Measurements from ENCODE around the gene TMEM51. TPM values are rescaled to one million over a fixed set of nuclear protein-coding genes. Genes with fewer than 3 reads are reported as not detected.

TMEM51 gene
- total RNA-seq, 5 donors from 2014 or later (not counting 1 experiment from before 2014, with no cell fraction given): 0.23 to 0.26 TPM; not detected in 3

DNA sequence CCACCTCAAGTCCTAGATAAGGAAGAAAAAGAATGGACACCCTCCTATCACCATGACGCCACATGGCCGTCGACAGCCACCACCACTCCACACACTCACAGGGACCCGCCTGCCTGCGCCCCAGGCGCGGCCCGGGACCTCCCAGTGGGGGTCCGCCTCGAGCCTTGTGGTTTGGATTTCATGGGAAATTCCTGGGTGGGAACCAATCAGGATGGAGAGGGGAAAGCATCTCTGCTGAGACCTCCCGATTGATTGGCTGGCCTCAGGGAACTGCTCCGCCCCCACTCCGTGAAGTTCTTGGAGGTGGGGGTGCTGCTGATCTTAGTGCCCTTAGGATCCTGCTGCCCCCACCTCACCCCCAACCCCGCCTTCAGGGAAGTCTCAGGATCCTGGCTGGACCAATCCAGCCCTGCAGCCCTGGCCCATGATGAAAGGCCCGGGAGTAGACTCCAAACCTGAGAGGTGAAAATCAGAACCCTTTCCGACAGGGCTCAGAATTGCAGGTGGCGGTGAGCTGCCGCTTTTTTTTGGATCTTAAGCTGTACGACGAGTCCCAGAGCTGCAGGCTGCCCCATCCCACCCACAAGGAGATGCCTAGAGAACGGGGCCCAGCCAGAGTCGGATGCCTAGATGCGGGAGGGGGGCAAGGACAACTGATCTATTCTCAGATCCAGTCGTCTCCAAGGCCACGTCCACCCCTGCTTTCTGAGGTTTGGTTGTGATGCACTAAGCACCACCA, 29.0 kb upstream of the TMEM51 start:
- Histone ChIP-seq H3K27me3 (replicated peaks in 1 of 2; ENCODE audit: control insufficient read depth in 2 of 2, extremely low read depth in 1 of 2, insufficient read depth in 2 of 2, low read length in 1 of 2) (peaks cover 0 to 22% of the 10 kb centered on the region in 2 experiments), H3K4me3 (ENCODE audit: control insufficient read depth in 1 of 2, extremely low read depth in 1 of 2, low read length in 1 of 2) (no peak overlapping the region), H3K36me3 (ENCODE audit: control insufficient read depth in 2 of 2, extremely low read depth in 1 of 2, insufficient read depth in 1 of 2, low read length in 1 of 2) (no peaks in the 10 kb centered on the region), H3K27ac (ENCODE audit: low read length) (no peak overlapping the region), H3K9me3 (no peaks in the 10 kb centered on the region), H3K4me1 (ENCODE audit: control insufficient read depth in 1 of 2, extremely low read depth in 1 of 2, insufficient read depth in 2 of 2, low read length in 2 of 2) (no peaks in the 10 kb centered on the region)
- H3K9me3 Mint-ChIP-seq: no peaks in the 10 kb centered on the region
- no peak for DNase-seq
- whole genome bisulfite sequencing (ENCODE audit: insufficient coverage): 81% methylated on average over 10 of the region's 25 CpGs
- no peak overlapping the region for H3K27ac Mint-ChIP-seq
- H3K4me1 Mint-ChIP-seq: no peaks in the 10 kb centered on the region
- H3K27me3 Mint-ChIP-seq: peaks cover 0 to 1% of the 10 kb centered on the region in 2 donors
- ChIA-PET POLR2A (no interaction called here), CTCF (interaction anchor here in 1 of 2 donors (0.6 kb wide), 1 partner anchor 147 kb away, joined by 3 read pairs; no protein-coding TSS in a partner anchor)
- ATAC-seq (replicated peaks in 1 of 4): no peak
- no peak overlapping the region for H3K4me3 Mint-ChIP-seq
- H3K36me3 Mint-ChIP-seq: no peaks in the 10 kb centered on the region

GRCh38 chr1:15125101-15125745, 28.3 kb upstream of the TMEM51 start:
- no peak overlapping the region for H3K4me3 ChIP-seq (ENCODE audit: control insufficient read depth in 1 of 2, extremely low read depth in 1 of 2, low read length in 1 of 2)
- Mint-ChIP-seq H3K36me3 (no peaks in the 10 kb centered on the region), H3K4me1 (no peaks in the 10 kb centered on the region), H3K27me3 (no peaks in the 10 kb centered on the region), H3K27ac (no peak overlapping the region), H3K9me3 (peaks cover 0 to 5% (median 0%) of the 10 kb centered on the region in 3 donors), H3K4me3 (no peak overlapping the region)
- no peaks in the 10 kb centered on the region for H3K9me3 ChIP-seq
- WGBS (ENCODE audit: insufficient coverage): 63% methylated on average over 5 of the region's 7 CpGs
- H3K36me3 ChIP-seq (ENCODE audit: control insufficient read depth in 2 of 2, extremely low read depth in 1 of 2, insufficient read depth in 1 of 2, low read length in 1 of 2): no peaks in the 10 kb centered on the region
- no peak overlapping the region for H3K27ac ChIP-seq (ENCODE audit: low read length)
- ChIA-PET CTCF (interaction anchor here in 1 of 2 donors (0.6 kb wide), 1 partner anchor 147 kb away, joined by 3 read pairs; no protein-coding TSS in a partner anchor), POLR2A (no interaction called here)
- no peak for ATAC-seq (replicated peaks in 1 of 4)
- H3K4me1 ChIP-seq (ENCODE audit: control insufficient read depth in 1 of 2, extremely low read depth in 1 of 2, insufficient read depth in 2 of 2, low read length in 2 of 2): no peaks in the 10 kb centered on the region
- DNase-seq: no peak
- peaks cover 0 to 21% of the 10 kb centered on the region in 2 experiments for H3K27me3 ChIP-seq (replicated peaks in 1 of 2; ENCODE audit: control insufficient read depth in 2 of 2, extremely low read depth in 1 of 2, insufficient read depth in 2 of 2, low read length in 1 of 2)

DNA sequence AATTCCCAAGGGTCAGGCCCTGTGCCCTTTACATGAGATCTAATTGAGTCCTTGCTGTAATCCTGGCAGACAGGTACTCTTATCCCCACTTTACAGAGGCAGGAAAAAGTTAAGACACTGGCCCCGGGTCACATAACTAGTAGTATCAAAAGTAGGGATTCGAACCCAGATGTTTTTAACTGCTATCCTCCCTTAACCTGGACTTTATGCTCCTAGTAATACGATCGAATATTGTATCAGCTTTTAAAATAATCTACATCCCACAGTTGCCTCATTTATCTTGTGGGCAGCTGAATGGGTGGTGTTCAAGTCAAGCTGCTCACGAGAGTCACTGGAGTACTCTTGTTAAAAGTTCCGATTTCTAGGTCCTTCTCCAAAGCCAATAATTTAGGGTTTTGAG, 25.5 kb upstream of the TMEM51 start:
- Histone ChIP-seq H3K27ac (ENCODE audit: low read length) (no peak overlapping the region), H3K4me1 (ENCODE audit: control insufficient read depth in 1 of 2, extremely low read depth in 1 of 2, insufficient read depth in 2 of 2, low read length in 2 of 2) (no peaks in the 10 kb centered on the region), H3K27me3 (replicated peaks in 1 of 2; ENCODE audit: control insufficient read depth in 2 of 2, extremely low read depth in 1 of 2, insufficient read depth in 2 of 2, low read length in 1 of 2) (peaks cover 0 to 17% of the 10 kb centered on the region in 2 experiments), H3K36me3 (ENCODE audit: control insufficient read depth in 2 of 2, extremely low read depth in 1 of 2, insufficient read depth in 1 of 2, low read length in 1 of 2) (no peaks in the 10 kb centered on the region), H3K4me3 (ENCODE audit: control insufficient read depth in 1 of 2, extremely low read depth in 1 of 2, low read length in 1 of 2) (no peak overlapping the region), H3K9me3 (no peaks in the 10 kb centered on the region)
- no peak for ATAC-seq (replicated peaks in 1 of 4)
- ChIA-PET CTCF (interaction anchor here (0.6 to 1.8 kb wide), 6 partner anchors 9 to 177 kb away, joined by 3 to 7 read pairs (median 5); no protein-coding TSS in a partner anchor), POLR2A (no interaction called here)
- H3K4me3 Mint-ChIP-seq: no peak overlapping the region
- peaks cover 3 to 7% of the 10 kb centered on the region in 2 donors for H3K27me3 Mint-ChIP-seq
- peaks cover 0 to 5% (median 0%) of the 10 kb centered on the region in 3 donors for H3K9me3 Mint-ChIP-seq
- no peak overlapping the region for H3K27ac Mint-ChIP-seq
- H3K36me3 Mint-ChIP-seq: no peaks in the 10 kb centered on the region
- no CpG with 5 or more reads among the region's 6 CpGs for WGBS (ENCODE audit: insufficient coverage)
- no peaks in the 10 kb centered on the region for H3K4me1 Mint-ChIP-seq
- DNase-seq: no peak

DNA sequence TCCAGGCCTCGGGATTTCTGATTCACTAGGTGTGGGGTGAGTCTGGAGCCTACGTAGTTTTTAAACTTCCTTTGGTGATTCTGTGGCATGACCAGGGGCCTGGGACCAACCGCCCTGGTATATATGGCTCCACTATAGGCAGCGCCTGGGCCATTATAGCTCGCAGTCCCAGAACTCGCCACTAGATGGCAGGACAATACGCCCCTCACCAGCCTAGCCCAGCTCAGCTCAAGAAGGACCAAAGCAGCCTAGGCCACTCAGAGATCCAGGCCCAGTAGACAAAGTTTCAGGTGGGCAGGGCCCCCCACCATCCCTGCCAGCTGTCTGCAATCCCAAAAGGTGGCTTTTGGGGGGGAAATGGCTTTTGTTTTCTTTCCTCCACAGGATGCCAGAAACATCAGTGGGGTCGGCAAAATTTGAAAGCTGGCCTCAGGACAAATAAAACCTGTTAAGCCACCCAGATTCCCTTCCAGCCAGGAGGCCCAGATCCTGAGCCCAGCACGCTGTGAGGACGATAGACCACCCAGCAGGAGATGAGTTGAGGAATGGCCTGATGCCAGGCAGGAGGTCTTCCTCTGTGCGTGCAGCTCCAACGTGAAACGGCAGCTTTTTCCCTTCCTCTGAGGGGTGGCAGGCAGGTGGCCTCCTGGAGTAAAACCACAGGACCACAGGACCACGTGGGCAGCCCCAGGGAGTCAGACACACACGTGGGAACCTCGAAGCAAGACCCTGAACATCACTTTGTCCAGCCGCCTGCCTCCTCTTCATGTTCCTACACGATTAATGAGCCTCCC, 24.8 kb upstream of the TMEM51 start:
- DNase-seq (peak in 34 of 35 experiments; percentile 2 to 77 (median 50)), ATAC-seq (replicated peaks in 1 of 4) (peak; percentile 64 to 80 (median 76))
- Histone ChIP-seq H3K4me1 (ENCODE audit: control insufficient read depth in 1 of 2, extremely low read depth in 1 of 2, insufficient read depth in 2 of 2, low read length in 2 of 2) (no peaks in the 10 kb centered on the region), H3K36me3 (ENCODE audit: control insufficient read depth in 2 of 2, extremely low read depth in 1 of 2, insufficient read depth in 1 of 2, low read length in 1 of 2) (no peaks in the 10 kb centered on the region), H3K4me3 (ENCODE audit: control insufficient read depth in 1 of 2, extremely low read depth in 1 of 2, low read length in 1 of 2) (no peak overlapping the region), H3K9me3 (no peaks in the 10 kb centered on the region), H3K27me3 (replicated peaks in 1 of 2; ENCODE audit: control insufficient read depth in 2 of 2, extremely low read depth in 1 of 2, insufficient read depth in 2 of 2, low read length in 1 of 2) (peaks cover 0 to 16% of the 10 kb centered on the region in 2 experiments), H3K27ac (ENCODE audit: low read length) (no peak overlapping the region)
- ChIA-PET POLR2A (no interaction called here), CTCF (interaction anchor here (0.6 to 1.8 kb wide), 7 partner anchors 8 to 183 kb away, joined by 3 to 7 read pairs (median 4); no protein-coding TSS in a partner anchor)
- Mint-ChIP-seq H3K36me3 (no peaks in the 10 kb centered on the region), H3K27me3 (peaks cover 8 to 11% of the 10 kb centered on the region in 2 donors), H3K9me3 (peaks cover 0 to 5% (median 0%) of the 10 kb centered on the region in 3 donors), H3K27ac (no peak overlapping the region), H3K4me1 (no peaks in the 10 kb centered on the region), H3K4me3 (no peak overlapping the region)
- 23% methylated on average over 17 of the region's 18 CpGs for WGBS (ENCODE audit: insufficient coverage)

DNA sequence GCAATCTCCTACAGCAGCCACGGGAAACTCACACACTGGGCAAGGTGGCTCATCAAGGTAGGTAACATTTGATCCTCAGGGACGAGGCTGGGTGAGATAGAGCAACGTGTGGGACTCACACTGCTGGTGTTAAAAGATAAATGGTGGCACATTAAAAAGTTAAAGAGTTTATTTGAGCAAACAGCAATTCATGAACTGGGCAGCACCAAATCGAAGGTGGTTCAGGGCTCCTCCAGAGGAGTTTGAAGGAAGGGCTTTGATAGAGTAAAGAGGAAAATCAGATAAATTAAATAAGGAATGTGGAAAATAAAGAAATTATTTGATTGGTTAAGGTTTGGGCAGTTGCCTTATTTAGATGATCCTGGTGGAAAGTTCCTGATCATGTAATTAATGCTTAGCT, 23.6 kb upstream of the TMEM51 start:
- peaks cover 0 to 22% of the 10 kb centered on the region in 2 experiments for H3K27me3 ChIP-seq (replicated peaks in 1 of 2; ENCODE audit: control insufficient read depth in 2 of 2, extremely low read depth in 1 of 2, insufficient read depth in 2 of 2, low read length in 1 of 2)
- Mint-ChIP-seq H3K4me1 (no peaks in the 10 kb centered on the region), H3K27me3 (peaks cover 19 to 22% of the 10 kb centered on the region in 2 donors), H3K27ac (no peak overlapping the region), H3K4me3 (no peak overlapping the region), H3K36me3 (no peaks in the 10 kb centered on the region), H3K9me3 (peaks cover 0 to 5% (median 0%) of the 10 kb centered on the region in 3 donors)
- 86% methylated on average over 4 of the region's 4 CpGs for WGBS (ENCODE audit: insufficient coverage)
- H3K9me3 ChIP-seq: no peaks in the 10 kb centered on the region
- H3K36me3 ChIP-seq (ENCODE audit: control insufficient read depth in 2 of 2, extremely low read depth in 1 of 2, insufficient read depth in 1 of 2, low read length in 1 of 2): no peaks in the 10 kb centered on the region
- no peaks in the 10 kb centered on the region for H3K4me1 ChIP-seq (ENCODE audit: control insufficient read depth in 1 of 2, extremely low read depth in 1 of 2, insufficient read depth in 2 of 2, low read length in 2 of 2)
- no peak overlapping the region for H3K4me3 ChIP-seq (ENCODE audit: control insufficient read depth in 1 of 2, extremely low read depth in 1 of 2, low read length in 1 of 2)
- POLR2A ChIA-PET: interaction anchor here in 1 of 2 donors (0.6 kb wide), 1 partner anchor 503 kb away, joined by 4 read pairs; no protein-coding TSS in a partner anchor
- CTCF ChIA-PET: interaction anchor here in 1 of 2 donors (1.7 kb wide), 1 partner anchor 174 kb away, joined by 4 read pairs; no protein-coding TSS in a partner anchor
- no peak for ATAC-seq (replicated peaks in 1 of 4)
- no peak for DNase-seq
- H3K27ac ChIP-seq (ENCODE audit: low read length): no peak overlapping the region

GRCh38 chr1:15130607-15131006, 22.9 kb upstream of the TMEM51 start:
- Histone ChIP-seq H3K27ac (ENCODE audit: low read length) (no peak overlapping the region), H3K36me3 (ENCODE audit: control insufficient read depth in 2 of 2, extremely low read depth in 1 of 2, insufficient read depth in 1 of 2, low read length in 1 of 2) (no peaks in the 10 kb centered on the region), H3K4me3 (ENCODE audit: control insufficient read depth in 1 of 2, extremely low read depth in 1 of 2, low read length in 1 of 2) (no peak overlapping the region), H3K27me3 (replicated peaks in 1 of 2; ENCODE audit: control insufficient read depth in 2 of 2, extremely low read depth in 1 of 2, insufficient read depth in 2 of 2, low read length in 1 of 2) (peaks cover 0 to 22% of the 10 kb centered on the region in 2 experiments), H3K4me1 (ENCODE audit: control insufficient read depth in 1 of 2, extremely low read depth in 1 of 2, insufficient read depth in 2 of 2, low read length in 2 of 2) (no peaks in the 10 kb centered on the region), H3K9me3 (no peaks in the 10 kb centered on the region)
- ChIA-PET CTCF (interaction anchor here (0.5 to 1.7 kb wide), 2 partner anchors 169 to 174 kb away, joined by 3 to 4 read pairs; no protein-coding TSS in a partner anchor), POLR2A (interaction anchor here in 1 of 2 donors (0.6 kb wide), 1 partner anchor 503 kb away, joined by 4 read pairs; no protein-coding TSS in a partner anchor)
- H3K36me3 Mint-ChIP-seq: no peaks in the 10 kb centered on the region
- H3K9me3 Mint-ChIP-seq: peaks cover 0 to 5% (median 0%) of the 10 kb centered on the region in 3 donors
- DNase-seq: no peak
- H3K4me3 Mint-ChIP-seq: no peak overlapping the region
- H3K27me3 Mint-ChIP-seq: peaks cover 25 to 27% of the 10 kb centered on the region in 2 donors
- ATAC-seq (replicated peaks in 1 of 4): no peak
- WGBS (ENCODE audit: insufficient coverage): 69% methylated on average over 3 of the region's 3 CpGs
- H3K4me1 Mint-ChIP-seq: no peaks in the 10 kb centered on the region
- no peak overlapping the region for H3K27ac Mint-ChIP-seq

Measured in T-cell (primary cell).